CD14-positive monocyte (primary cell): Measurements from ENCODE around the gene SLC12A9. TPM values are rescaled to one million over a fixed set of nuclear protein-coding genes. Genes with fewer than 3 reads are reported as not detected.

ENCODE experiments used
- DNase-seq, 3 donors: peaks; one replicate each; pipeline ENCODE4 v3.0.0-alpha.2; 2011 to 2022
- H2AFZ ChIP-seq: 2 replicates; pipeline ENCODE4 v1.6.0; 2012; ENCODE audit warnings: mild to moderate bottlenecking, low read depth, low read length, inconsistent platforms; ENCODE audit not compliant: insufficient read depth, poor library complexity, severe bottlenecking
- H3K27ac ChIP-seq, 2 donors: 1 replicate in 1 of 2; 2 replicates in 1 of 2; pipeline ENCODE4 v1.5.1; 2012 to 2013; ENCODE audit warnings: low read length in 2 of 2, control low read depth in 1 of 2, inconsistent platforms in 1 of 2, low read depth in 1 of 2, mild to moderate bottlenecking in 1 of 2
- H3K27me3 ChIP-seq, 2 donors: one replicate each; pipeline versions ENCODE4 v1.6.0 to v1.6.1; 2011 to 2013; ENCODE audit warnings: low read length in 2 of 2; ENCODE audit not compliant: control insufficient read depth in 2 of 2, insufficient read depth in 2 of 2
- H3K36me3 ChIP-seq, 2 donors: replicated peaks in 1 of 2; 1 replicate in 1 of 2; 2 replicates in 1 of 2; pipeline versions ENCODE4 v1.5.1 to v1.6.1; 2012 to 2013; ENCODE audit warnings: low read length in 2 of 2, control low read depth in 1 of 2, inconsistent platforms in 1 of 2, mild to moderate bottlenecking in 1 of 2; ENCODE audit not compliant: insufficient read depth in 2 of 2, control insufficient read depth in 1 of 2
- H3K4me1 ChIP-seq, 2 donors: 1 replicate in 1 of 2; 2 replicates in 1 of 2; pipeline versions ENCODE4 v1.5.1 to v1.6.1; 2012 to 2013; ENCODE audit warnings: low read length in 2 of 2, control low read depth in 1 of 2, inconsistent platforms in 1 of 2, mild to moderate bottlenecking in 1 of 2, moderate library complexity in 1 of 2; ENCODE audit not compliant: insufficient read depth in 2 of 2, control insufficient read depth in 1 of 2
- H3K4me2 ChIP-seq: replicated peaks from 2 replicates; pipeline ENCODE3; 2012; ENCODE audit warnings: low read length, moderate library complexity, mild to moderate bottlenecking; ENCODE audit not compliant: poor library complexity, severe bottlenecking; ENCODE audit errors: extremely low read depth
- H3K4me3 ChIP-seq, 3 experiments: fragments of 200-600 bp in 1 of 3; sonication (generic) in 1 of 3; replicated peaks in 1 of 3; 1 replicate in 2 of 3; 2 replicates in 1 of 3; pipeline ENCODE4 v1.5.1; 2011 to 2013; ENCODE audit warnings: low read length in 3 of 3, mild to moderate bottlenecking in 3 of 3, control low read depth in 2 of 3, low read depth in 2 of 3, inconsistent platforms in 1 of 3, moderate library complexity in 1 of 3
- H3K79me2 ChIP-seq: 2 replicates; pipeline ENCODE4 v1.6.0; 2012; ENCODE audit warnings: mild to moderate bottlenecking, control low read depth, inconsistent platforms, low read length, moderate library complexity; ENCODE audit not compliant: insufficient read depth
- H3K9ac ChIP-seq: 2 replicates; pipeline ENCODE4 v1.6.0; 2017; ENCODE audit warnings: low read length, mild to moderate bottlenecking; ENCODE audit not compliant: insufficient read depth, poor library complexity, severe bottlenecking
- H3K9me3 ChIP-seq, 2 donors: replicated peaks in 1 of 2; 1 replicate in 1 of 2; 2 replicates in 1 of 2; pipeline versions ENCODE4 v1.5.1 to v1.6.1; 2012 to 2013; ENCODE audit warnings: low read length in 2 of 2, control low read depth in 1 of 2; ENCODE audit not compliant: control insufficient read depth in 1 of 2, insufficient read depth in 1 of 2
- H4K20me1 ChIP-seq: 2 replicates; pipeline ENCODE4 v1.6.0; 2012; ENCODE audit warnings: mild to moderate bottlenecking, low read length, control low read depth, moderate library complexity; ENCODE audit not compliant: insufficient read depth
- H3K27ac Mint-ChIP-seq, 7 donors: one replicate each; pipeline ENCODE4 v1.8.0; 2020; ENCODE audit warnings: mild to moderate bottlenecking in 7 of 7, mixed read lengths in 7 of 7, moderate library complexity in 6 of 7, inconsistent platforms in 2 of 7
- H3K27me3 Mint-ChIP-seq, 3 donors: one replicate each; pipeline ENCODE4 v1.8.0; 2021 to 2022; ENCODE audit warnings: low read depth in 3 of 3, mild to moderate bottlenecking in 3 of 3, mixed read lengths in 3 of 3, moderate library complexity in 3 of 3, inconsistent platforms in 1 of 3
- H3K36me3 Mint-ChIP-seq, 2 donors: one replicate each; pipeline ENCODE4 v1.8.0; 2020; ENCODE audit warnings: mixed read lengths in 2 of 2, inconsistent platforms in 1 of 2, mild to moderate bottlenecking in 1 of 2
- H3K4me1 Mint-ChIP-seq: one replicate; pipeline ENCODE4 v1.8.0; 2020; ENCODE audit warnings: mild to moderate bottlenecking, mixed read lengths
- H3K4me3 Mint-ChIP-seq, 2 donors: one replicate each; pipeline ENCODE4 v1.8.0; 2020; ENCODE audit warnings: mild to moderate bottlenecking in 2 of 2, mixed read lengths in 2 of 2, moderate library complexity in 1 of 2
- H3K9me3 Mint-ChIP-seq, 7 donors: one replicate each; pipeline ENCODE4 v1.8.0; 2020 to 2022; ENCODE audit warnings: mixed read lengths in 7 of 7, mild to moderate bottlenecking in 6 of 7, moderate library complexity in 6 of 7, inconsistent platforms in 2 of 7
- WGBS: methylation state at CpG from one replicate; pipeline ENCODE4 v1.1.5; 2013; ENCODE audit warnings: missing lambda C conversion rate; ENCODE audit not compliant: insufficient coverage; 5-methylcytosine and 5-hydroxymethylcytosine counted together
- intact Hi-C, 2 donors: fragments of 100-400 bp; cut with micrococcal nuclease; formaldehyde crosslinking; loops; one replicate each; pipeline versions ENCODE4 v1.15.0 to v1.15.1; 2023
- polyA plus RNA-seq, 3 donors: library from polyadenylated mRNA; depleted of rRNA in 1 of 3; unstranded in 2 of 3; stranded (reverse) in 1 of 3; fragments of 300-500 nt in 2 of 3; fragments of >200 nt in 1 of 3; fragmentation: Illumina TruSeq in 2 of 3; gene quantifications; 1 replicate in 2 of 3; 2 replicates in 1 of 3; pipeline ENCODE4 v1.2.3, GENCODE V29; 2012 to 2021
- TF ChIP-seq, protein P1 (sequence below): fragments of 200-600 bp; IDR thresholded peaks from one replicate; pipeline ENCODE4 v1.8.0; 2022; ENCODE audit warnings: antibody characterized with exemption, mild to moderate bottlenecking

Gene SLC12A9
- polyA plus RNA-seq, 3 donors = 18.8 to 119 (median 19.3) TPM

GRCh38 chr7:100885440-100886141 lies 33.1 kb downstream of the SLC12A9 start:
- Histone ChIP-seq H3K27ac (no peak overlapping the region), H3K27me3 (peaks cover under 1 to 3% of the 10 kb centered on the region in 2 donors), H3K9me3 (no peaks in the 10 kb centered on the region), H4K20me1 (peaks cover 57% of the 10 kb centered on the region), H2AFZ (no peak overlapping the region), H3K4me1 (peaks cover 42 to 52% of the 10 kb centered on the region in 2 donors), H3K4me2 (no peak overlapping the region), H3K4me3 (no peak overlapping the region), H3K79me2 (peaks cover 27% of the 10 kb centered on the region), H3K36me3 (peaks cover 57 to 70% of the 10 kb centered on the region in 2 donors), H3K9ac (no peak overlapping the region)
- TF ChIP-seq, protein P1, sequence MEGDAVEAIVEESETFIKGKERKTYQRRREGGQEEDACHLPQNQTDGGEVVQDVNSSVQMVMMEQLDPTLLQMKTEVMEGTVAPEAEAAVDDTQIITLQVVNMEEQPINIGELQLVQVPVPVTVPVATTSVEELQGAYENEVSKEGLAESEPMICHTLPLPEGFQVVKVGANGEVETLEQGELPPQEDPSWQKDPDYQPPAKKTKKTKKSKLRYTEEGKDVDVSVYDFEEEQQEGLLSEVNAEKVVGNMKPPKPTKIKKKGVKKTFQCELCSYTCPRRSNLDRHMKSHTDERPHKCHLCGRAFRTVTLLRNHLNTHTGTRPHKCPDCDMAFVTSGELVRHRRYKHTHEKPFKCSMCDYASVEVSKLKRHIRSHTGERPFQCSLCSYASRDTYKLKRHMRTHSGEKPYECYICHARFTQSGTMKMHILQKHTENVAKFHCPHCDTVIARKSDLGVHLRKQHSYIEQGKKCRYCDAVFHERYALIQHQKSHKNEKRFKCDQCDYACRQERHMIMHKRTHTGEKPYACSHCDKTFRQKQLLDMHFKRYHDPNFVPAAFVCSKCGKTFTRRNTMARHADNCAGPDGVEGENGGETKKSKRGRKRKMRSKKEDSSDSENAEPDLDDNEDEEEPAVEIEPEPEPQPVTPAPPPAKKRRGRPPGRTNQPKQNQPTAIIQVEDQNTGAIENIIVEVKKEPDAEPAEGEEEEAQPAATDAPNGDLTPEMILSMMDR = no peak
- peak overlapping the region in 3 of 7 donors; percentile 31 to 81 (median 79) for H3K27ac Mint-ChIP-seq
- no peak overlapping the region for H3K4me3 Mint-ChIP-seq
- DNase-seq = no peak
- peaks cover 76 to 81% of the 10 kb centered on the region in 2 donors for H3K36me3 Mint-ChIP-seq
- intact Hi-C loops = loop anchor here in 1 of 2 donors (5.0 kb wide), 1 partner anchor 273 kb away; the partner anchor contains the start of gene MOSPD3
- peaks cover 0 to 3% (median under 1%) of the 10 kb centered on the region in 7 donors for H3K9me3 Mint-ChIP-seq
- WGBS = 97% methylated on average over 18 of the region's 22 CpGs
- H3K4me1 Mint-ChIP-seq = peaks cover 47% of the 10 kb centered on the region
- H3K27me3 Mint-ChIP-seq = peaks cover 7 to 16% (median 9%) of the 10 kb centered on the region in 3 donors

DNA sequence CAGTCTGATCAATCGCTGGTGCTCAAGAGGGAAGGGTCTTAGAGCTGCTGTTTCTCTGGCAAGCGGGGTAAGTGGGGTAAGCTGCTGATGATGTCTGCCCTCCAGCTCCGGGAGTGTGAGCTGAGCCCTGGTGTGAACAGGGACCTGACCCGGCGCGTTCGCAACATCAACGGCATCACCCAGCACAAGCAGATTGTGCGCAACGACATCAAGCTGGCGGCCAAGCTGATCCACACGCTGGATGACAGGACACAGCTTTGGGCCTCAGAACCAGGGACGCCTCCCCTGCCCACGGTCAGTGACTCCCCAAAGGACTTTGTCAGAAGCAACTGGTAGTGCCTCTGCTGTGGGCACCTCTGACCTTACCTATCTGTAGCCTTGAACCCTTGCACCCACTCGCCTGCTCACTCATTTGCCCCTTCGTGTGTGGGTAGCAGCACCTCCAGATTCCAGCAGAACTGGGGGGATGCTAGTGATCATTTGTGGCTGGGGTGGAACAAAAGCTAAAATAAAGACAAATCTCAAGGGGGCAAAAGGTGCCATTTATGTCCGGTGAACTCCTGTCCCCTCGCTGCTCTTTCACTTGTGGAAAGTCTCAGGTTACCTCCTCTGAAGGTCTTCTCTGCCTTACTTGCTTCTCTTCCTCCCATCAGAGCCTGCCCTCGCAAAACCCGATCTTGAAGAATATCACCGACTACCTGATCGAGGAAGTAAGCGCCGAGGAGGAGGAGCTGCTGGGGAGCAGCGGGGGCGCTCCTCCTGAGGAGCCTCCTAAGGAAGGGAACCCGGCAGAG lies 33.8 kb downstream of the SLC12A9 start:
- Mint-ChIP-seq H3K4me1 (peaks cover 53% of the 10 kb centered on the region), H3K9me3 (peaks cover 0 to 4% (median 3%) of the 10 kb centered on the region in 7 donors), H3K27me3 (peaks cover 12 to 24% (median 16%) of the 10 kb centered on the region in 3 donors), H3K27ac (peak overlapping the region in 4 of 7 donors; percentile 79 to 93 (median 92)), H3K4me3 (peak overlapping the region in 1 of 2 donors; percentile 81), H3K36me3 (peaks cover 71 to 74% of the 10 kb centered on the region in 2 donors)
- TF ChIP-seq, protein P1 = no peak
- peak overlapping the region in 1 of 2 donors; percentile 68 for H3K27ac ChIP-seq
- peak overlapping the region in 1 of 3 experiments; percentile 81 for H3K4me3 ChIP-seq
- WGBS = 95% methylated on average over 23 of the region's 27 CpGs
- peak overlapping the region; percentile 97 for H3K4me2 ChIP-seq
- no peak overlapping the region for H2AFZ ChIP-seq
- H3K9me3 ChIP-seq = no peaks in the 10 kb centered on the region
- H4K20me1 ChIP-seq = peaks cover 50% of the 10 kb centered on the region
- peaks cover 51 to 63% of the 10 kb centered on the region in 2 donors for H3K36me3 ChIP-seq
- H3K79me2 ChIP-seq = peaks cover 19% of the 10 kb centered on the region
- intact Hi-C loops = loop anchor here in 1 of 2 donors (5.0 kb wide), 1 partner anchor 274 kb away; the partner anchor contains the start of gene MOSPD3
- no peak for DNase-seq
- H3K9ac ChIP-seq = no peak overlapping the region
- H3K4me1 ChIP-seq = peaks cover 49 to 59% of the 10 kb centered on the region in 2 donors
- peaks cover 8 to 11% of the 10 kb centered on the region in 2 donors for H3K27me3 ChIP-seq
